GM18499 (cell line): ENCODE measurements around the gene SFMBT1.

Experiments used
- ATAC-seq: cut with Tn5 transposase; IDR thresholded peaks from one replicate; pipeline ENCODE4 v1.9.1; 2021; ENCODE audit warnings: moderate number of reproducible peaks; ENCODE audit not compliant: insufficient read depth, unreplicated experiment

The SFMBT1 gene

GRCh38 chr3:53045518-53046170 is at the start of gene SFMBT1:
Gene SFMBT1, minus strand, starts transcription at chr3:53046073. Its CDS starts 76,945 bp downstream, at chr3:52969128.
- no peak for ATAC-seq

GRCh38 chr3:53092942-53093341 is 47.1 kb upstream of the SFMBT1 start:
- no peak for ATAC-seq

GRCh38 chr3:53092216-53092615 is 46.3 kb upstream of the SFMBT1 start:
- ATAC-seq, result no peak

- ATAC-seq, result no peak
These were observed 45.1 kb upstream of the SFMBT1 start for GRCh38 chr3:53091011-53091410.

GRCh38 chr3:53089511-53089910 is 43.6 kb upstream of the SFMBT1 start:
- ATAC-seq, result no peak

GRCh38 chr3:53085476-53085875 is 39.6 kb upstream of the SFMBT1 start:
- ATAC-seq, result no peak

- ATAC-seq, result no peak
These were observed 38.6 kb upstream of the SFMBT1 start for GRCh38 chr3:53084310-53085001.

GRCh38 chr3:53083949-53084309 is 38.1 kb upstream of the SFMBT1 start:
- ATAC-seq, result no peak

- ATAC-seq, result no peak
These were observed 37.6 kb upstream of the SFMBT1 start for GRCh38 chr3:53083521-53083920.

- no peak for ATAC-seq
These were observed 36.9 kb upstream of the SFMBT1 start for GRCh38 chr3:53082736-53083135.

GRCh38 chr3:53081318-53081717 is 35.4 kb upstream of the SFMBT1 start:
- no peak for ATAC-seq

- no peak for ATAC-seq
These were observed 34.8 kb upstream of the SFMBT1 start for GRCh38 chr3:53080612-53081205.

GRCh38 chr3:53079791-53080555 is 34.1 kb upstream of the SFMBT1 start:
- no peak for ATAC-seq

GRCh38 chr3:53079147-53079546 is 33.3 kb upstream of the SFMBT1 start:
- no peak for ATAC-seq

- ATAC-seq, result no peak
These were observed 32.8 kb upstream of the SFMBT1 start for GRCh38 chr3:53078656-53079055.

- ATAC-seq, result no peak
These were observed 31.8 kb upstream of the SFMBT1 start for GRCh38 chr3:53077476-53078220.

- no peak for ATAC-seq
These were observed 29.9 kb upstream of the SFMBT1 start for GRCh38 chr3:53075743-53076140.

- ATAC-seq, result no peak
These were observed 29.2 kb upstream of the SFMBT1 start for GRCh38 chr3:53074761-53075742.

- no peak for ATAC-seq
These were observed 28.5 kb upstream of the SFMBT1 start for GRCh38 chr3:53074366-53074696.
